GM18502 (cell line): ENCODE measurements around the gene JPH3.

ENCODE experiments used
- ATAC-seq: cut with Tn5 transposase; IDR thresholded peaks from one replicate; pipeline ENCODE4 v1.9.1; 2021; ENCODE audit warnings: mild to moderate bottlenecking; ENCODE audit not compliant: unreplicated experiment, poor library complexity

JPH3 gene

GRCh38 chr16:87647431-87648185, 45.3 kb downstream of the JPH3 start:
- no peak for ATAC-seq

GRCh38 chr16:87648236-87648635, 45.9 kb downstream of the JPH3 start:
- no peak for ATAC-seq

GRCh38 chr16:87648698-87649487, 46.6 kb downstream of the JPH3 start:
- no peak for ATAC-seq

GRCh38 chr16:87652386-87652785, 50.1 kb downstream of the JPH3 start:
- ATAC-seq: no peak

GRCh38 chr16:87652799-87653198, 50.5 kb downstream of the JPH3 start:
- no peak for ATAC-seq

GRCh38 chr16:87653234-87653633, 50.9 kb downstream of the JPH3 start:
- ATAC-seq: no peak

GRCh38 chr16:87654826-87655225, 52.5 kb downstream of the JPH3 start:
- ATAC-seq: no peak

- ATAC-seq: no peak
Measured at GRCh38 chr16:87656328-87656727, 54.0 kb downstream of the JPH3 start.

GRCh38 chr16:87657621-87658192, 55.4 kb downstream of the JPH3 start:
- ATAC-seq: no peak

- ATAC-seq: no peak
Measured at GRCh38 chr16:87658564-87659225, 56.4 kb downstream of the JPH3 start.

GRCh38 chr16:87661561-87661960, 59.3 kb downstream of the JPH3 start:
- ATAC-seq: no peak

GRCh38 chr16:87662254-87663204, 60.2 kb downstream of the JPH3 start:
- ATAC-seq: no peak

GRCh38 chr16:87664792-87665191, 62.5 kb downstream of the JPH3 start:
- ATAC-seq: no peak

GRCh38 chr16:87665193-87665592, 62.9 kb downstream of the JPH3 start:
- no peak for ATAC-seq

GRCh38 chr16:87666919-87667318, 64.6 kb downstream of the JPH3 start:
- no peak for ATAC-seq

- no peak for ATAC-seq
Measured at GRCh38 chr16:87667443-87667842, 65.1 kb downstream of the JPH3 start.

GRCh38 chr16:87667946-87668345, 65.6 kb downstream of the JPH3 start:
- ATAC-seq: no peak

- no peak for ATAC-seq
Measured at GRCh38 chr16:87669672-87670071, 67.4 kb downstream of the JPH3 start.

- no peak for ATAC-seq
Measured at GRCh38 chr16:87671221-87671620, 68.9 kb downstream of the JPH3 start.
